Right atrium auricular region (tissue), 2 donors: Measurements from ENCODE around the gene GPRC5C. TPM values are rescaled to one million over a fixed set of nuclear protein-coding genes. Genes with fewer than 3 reads are reported as not detected.

ENCODE experiments used
- DNase-seq: peaks from one replicate; pipeline ENCODE4 v3.0.0-alpha.2; 2019; ENCODE audit warnings: low spot score
- H3K27ac ChIP-seq, 2 donors: fragments of 200-600 bp; sonication (generic); 1 replicate in 1 of 2; 2 replicates in 1 of 2; pipeline ENCODE4 v1.5.1; 2016 to 2019
- H3K27me3 ChIP-seq, 2 donors: fragments of 200-600 bp; sonication (generic); one replicate each; pipeline versions ENCODE4 v1.5.1 to v1.6.0; 2017 to 2019
- H3K36me3 ChIP-seq: fragments of 200-600 bp; sonication (generic); one replicate; pipeline ENCODE4 v1.5.1; 2016
- H3K4me1 ChIP-seq, 2 donors: fragments of 200-600 bp; sonication (generic); one replicate each; pipeline versions ENCODE4 v1.5.1 to v1.6.0; 2017 to 2019
- H3K4me3 ChIP-seq, 2 donors: fragments of 200-600 bp; sonication (generic); 1 replicate in 1 of 2; 2 replicates in 1 of 2; pipeline ENCODE4 v1.5.1; 2017 to 2019; ENCODE audit warnings: mild to moderate bottlenecking in 1 of 2, moderate library complexity in 1 of 2
- H3K9me3 ChIP-seq, 2 donors: fragments of 200-600 bp; sonication (generic); one replicate each; pipeline ENCODE4 v1.5.1; 2019
- CTCF ChIP-seq, 2 donors: fragments of 200-600 bp; sonication (generic); IDR thresholded peaks; one replicate each; pipeline ENCODE4 v1.5.1; 2019; ENCODE audit warnings: antibody characterized with exemption in 2 of 2
- total RNA-seq, 2 donors: library from RNA; depleted of rRNA; stranded (reverse); fragments of >200 nt; gene quantifications; one replicate each; pipeline ENCODE4 v1.1.0, GENCODE V29; 2016

The GPRC5C gene
- total RNA-seq, 2 donors from 2014 or later: 39.0 to 48.0 TPM

GRCh38 chr17:74455821-74456220 lies 23.9 kb downstream of the GPRC5C start:
- TF ChIP-seq CTCF (IDR thresholded peaks at IDR 0.05): no peak
- Histone ChIP-seq H3K36me3 (no peaks in the 10 kb centered on the region), H3K27me3 (no peaks in the 10 kb centered on the region), H3K9me3 (no peaks in the 10 kb centered on the region), H3K4me3 (no peak overlapping the region), H3K4me1 (peaks cover 0 to 48% of the 10 kb centered on the region in 2 donors), H3K27ac (peak overlapping the region; percentile 82 to 88)
- no peak for DNase-seq

- peaks cover 0 to 42% of the 10 kb centered on the region in 2 donors for H3K4me1 ChIP-seq
- H3K4me3 ChIP-seq: no peak overlapping the region
- no peaks in the 10 kb centered on the region for H3K27me3 ChIP-seq
- DNase-seq: peak; percentile 88
- H3K27ac ChIP-seq: no peak overlapping the region
- no peaks in the 10 kb centered on the region for H3K36me3 ChIP-seq
- H3K9me3 ChIP-seq: no peaks in the 10 kb centered on the region
- peak; percentile 95 to 99 for TF ChIP-seq CTCF (IDR thresholded peaks at IDR 0.05)
Observed at GRCh38 chr17:74457146-74457819, 25.4 kb downstream of the GPRC5C start.

- Histone ChIP-seq H3K9me3 (no peaks in the 10 kb centered on the region), H3K27ac (no peak overlapping the region), H3K4me1 (peaks cover 0 to 37% of the 10 kb centered on the region in 2 donors), H3K27me3 (no peaks in the 10 kb centered on the region), H3K4me3 (no peak overlapping the region), H3K36me3 (no peaks in the 10 kb centered on the region)
- DNase-seq: no peak
- TF ChIP-seq CTCF (IDR thresholded peaks at IDR 0.05): peak in 1 of 2 donors; percentile 42
Observed at GRCh38 chr17:74457820-74458166, 25.9 kb downstream of the GPRC5C start.

- no peak for TF ChIP-seq CTCF (IDR thresholded peaks at IDR 0.05)
- Histone ChIP-seq H3K36me3 (no peaks in the 10 kb centered on the region), H3K27ac (no peak overlapping the region), H3K4me3 (no peak overlapping the region), H3K9me3 (no peaks in the 10 kb centered on the region), H3K4me1 (peaks cover 0 to 27% of the 10 kb centered on the region in 2 donors), H3K27me3 (no peaks in the 10 kb centered on the region)
- no peak for DNase-seq
Observed at GRCh38 chr17:74458835-74459234, 26.9 kb downstream of the GPRC5C start.

- H3K9me3 ChIP-seq: no peaks in the 10 kb centered on the region
- peaks cover 0 to 21% of the 10 kb centered on the region in 2 donors for H3K4me1 ChIP-seq
- H3K36me3 ChIP-seq: no peaks in the 10 kb centered on the region
- no peak for TF ChIP-seq CTCF (IDR thresholded peaks at IDR 0.05)
- H3K4me3 ChIP-seq: no peak overlapping the region
- no peaks in the 10 kb centered on the region for H3K27me3 ChIP-seq
- no peak overlapping the region for H3K27ac ChIP-seq
- DNase-seq: no peak
Observed at GRCh38 chr17:74459622-74460021, 27.7 kb downstream of the GPRC5C start.

GRCh38 chr17:74460241-74460640 lies 28.4 kb downstream of the GPRC5C start:
- no peak for DNase-seq
- Histone ChIP-seq H3K27me3 (no peaks in the 10 kb centered on the region), H3K36me3 (no peaks in the 10 kb centered on the region), H3K4me1 (peaks cover 0 to 15% of the 10 kb centered on the region in 2 donors), H3K27ac (no peak overlapping the region), H3K4me3 (no peak overlapping the region), H3K9me3 (no peaks in the 10 kb centered on the region)
- TF ChIP-seq CTCF (IDR thresholded peaks at IDR 0.05): no peak
